K562 (cell line): ENCODE data around the gene LOXL3.

Experiments used
- CBX1 ChIP-seq: sonication (generic); IDR thresholded peaks from 2 replicates; pipeline ENCODE4 v1.6.1; 2016; ENCODE audit warnings: antibody characterized with exemption, low read depth, mild to moderate bottlenecking
- ESRRA ChIP-seq: fragments of 450-650 bp; IDR thresholded peaks from 2 replicates; pipeline ENCODE4 v1.6.1; 2014; ENCODE audit warnings: low read depth, mild to moderate bottlenecking, moderate library complexity, borderline replicate concordance
- HDGF ChIP-seq: fragments of 450-650 bp; IDR thresholded peaks from 2 replicates; pipeline ENCODE4 v1.6.1; 2016
- POLR2AphosphoS2 ChIP-seq: IDR thresholded peaks from 2 replicates; pipeline ENCODE4 v1.6.1; 2012; ENCODE audit warnings: low read length, improper control_type of control experiment
- POLR2AphosphoS5 ChIP-seq: IDR thresholded peaks from 2 replicates; pipeline ENCODE4 v1.6.1; 2011; ENCODE audit warnings: mild to moderate bottlenecking, low read depth, low read length, moderate library complexity; ENCODE audit not compliant: control insufficient read depth, insufficient read depth
- POLR2B ChIP-seq: fragments of 450-650 bp; IDR thresholded peaks from 2 replicates; pipeline ENCODE4 v1.6.1; 2018; ENCODE audit warnings: low read depth; ENCODE audit not compliant: partially characterized antibody
- RERE ChIP-seq: sonication (generic); formaldehyde crosslinking; IDR thresholded peaks from 2 replicates; pipeline ENCODE4 v1.8.0; 2023; ENCODE audit warnings: missing genetic modification reagents, mild to moderate bottlenecking, borderline replicate concordance
- SIRT6 ChIP-seq: IDR thresholded peaks from one replicate; pipeline ENCODE4 v1.6.1; 2012; ENCODE audit warnings: low read depth, mild to moderate bottlenecking, control low read depth, inconsistent platforms, low read length, moderate library complexity
- TF ChIP-seq, protein P1 (sequence below), 2 experiments: fragments of 450-650 bp in 1 of 2; sonication (generic) in 1 of 2; formaldehyde crosslinking; conservative IDR thresholded peaks; 2 replicates each; pipeline versions ENCODE4 v1.4.0 to v1.8.1; 2020 to 2022; ENCODE audit warnings: mild to moderate bottlenecking in 1 of 2, missing genetic modification reagents in 1 of 2
- TF ChIP-seq, protein P2 (sequence below), 3 experiments: IDR thresholded peaks in 2 of 3; conservative IDR thresholded peaks in 1 of 3; 2 replicates each; pipeline ENCODE4 v1.5.1; 2011 to 2012; ENCODE audit warnings: low read length in 3 of 3, mild to moderate bottlenecking in 3 of 3, control low read depth in 2 of 3, improper control_type of control experiment in 1 of 3, inconsistent platforms in 1 of 3, low read depth in 1 of 3, mixed read lengths in 1 of 3, moderate library complexity in 1 of 3; ENCODE audit not compliant: insufficient read depth in 2 of 3
- TF ChIP-seq, protein P3 (sequence below): fragments of 450-650 bp; IDR thresholded peaks from 2 replicates; pipeline ENCODE4 v1.6.1; 2016; ENCODE audit warnings: antibody characterized with exemption

GRCh38 chr2:74507926-74508520, 45.7 kb downstream of the LOXL3 start:
- no peak for TF ChIP-seq RERE
- TF ChIP-seq POLR2B, result no peak
- TF ChIP-seq, protein P1, sequence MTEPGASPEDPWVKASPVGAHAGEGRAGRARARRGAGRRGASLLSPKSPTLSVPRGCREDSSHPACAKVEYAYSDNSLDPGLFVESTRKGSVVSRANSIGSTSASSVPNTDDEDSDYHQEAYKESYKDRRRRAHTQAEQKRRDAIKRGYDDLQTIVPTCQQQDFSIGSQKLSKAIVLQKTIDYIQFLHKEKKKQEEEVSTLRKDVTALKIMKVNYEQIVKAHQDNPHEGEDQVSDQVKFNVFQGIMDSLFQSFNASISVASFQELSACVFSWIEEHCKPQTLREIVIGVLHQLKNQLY (CRISPR knock-in tag; conservative IDR thresholded peaks at IDR 0.05), result no peak
- TF ChIP-seq, protein P2, sequence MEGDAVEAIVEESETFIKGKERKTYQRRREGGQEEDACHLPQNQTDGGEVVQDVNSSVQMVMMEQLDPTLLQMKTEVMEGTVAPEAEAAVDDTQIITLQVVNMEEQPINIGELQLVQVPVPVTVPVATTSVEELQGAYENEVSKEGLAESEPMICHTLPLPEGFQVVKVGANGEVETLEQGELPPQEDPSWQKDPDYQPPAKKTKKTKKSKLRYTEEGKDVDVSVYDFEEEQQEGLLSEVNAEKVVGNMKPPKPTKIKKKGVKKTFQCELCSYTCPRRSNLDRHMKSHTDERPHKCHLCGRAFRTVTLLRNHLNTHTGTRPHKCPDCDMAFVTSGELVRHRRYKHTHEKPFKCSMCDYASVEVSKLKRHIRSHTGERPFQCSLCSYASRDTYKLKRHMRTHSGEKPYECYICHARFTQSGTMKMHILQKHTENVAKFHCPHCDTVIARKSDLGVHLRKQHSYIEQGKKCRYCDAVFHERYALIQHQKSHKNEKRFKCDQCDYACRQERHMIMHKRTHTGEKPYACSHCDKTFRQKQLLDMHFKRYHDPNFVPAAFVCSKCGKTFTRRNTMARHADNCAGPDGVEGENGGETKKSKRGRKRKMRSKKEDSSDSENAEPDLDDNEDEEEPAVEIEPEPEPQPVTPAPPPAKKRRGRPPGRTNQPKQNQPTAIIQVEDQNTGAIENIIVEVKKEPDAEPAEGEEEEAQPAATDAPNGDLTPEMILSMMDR (IDR thresholded peaks at IDR 0.05 in 2 of 3, conservative IDR thresholded peaks at IDR 0.05 in 1 of 3; ENCODE audit: insufficient read depth in 2 of 3, low read depth in 1 of 3, low read length in 3 of 3), result no peak
- TF ChIP-seq SIRT6, result no peak
- TF ChIP-seq POLR2AphosphoS5, result no peak
- no peak for TF ChIP-seq HDGF
- no peak for TF ChIP-seq CBX1
- TF ChIP-seq, protein P3, sequence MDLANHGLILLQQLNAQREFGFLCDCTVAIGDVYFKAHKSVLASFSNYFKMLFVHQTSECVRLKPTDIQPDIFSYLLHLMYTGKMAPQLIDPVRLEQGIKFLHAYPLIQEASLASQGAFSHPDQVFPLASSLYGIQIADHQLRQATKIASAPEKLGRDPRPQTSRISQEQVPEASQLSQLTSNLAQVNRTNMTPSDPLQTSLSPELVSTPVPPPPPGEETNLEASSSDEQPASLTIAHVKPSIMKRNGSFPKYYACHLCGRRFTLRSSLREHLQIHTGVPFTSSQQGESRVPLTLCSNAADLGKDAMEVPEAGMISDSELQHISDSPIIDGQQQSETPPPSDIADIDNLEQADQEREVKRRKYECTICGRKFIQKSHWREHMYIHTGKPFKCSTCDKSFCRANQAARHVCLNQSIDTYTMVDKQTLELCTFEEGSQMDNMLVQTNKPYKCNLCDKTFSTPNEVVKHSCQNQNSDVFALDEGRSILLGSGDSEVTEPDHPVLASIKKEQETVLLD, result no peak
- TF ChIP-seq ESRRA, result no peak; the same call in 1 of the 2 replicates
- no peak for TF ChIP-seq POLR2AphosphoS2
